ENCODE results near the gene ABLIM1.

Gene ABLIM1

DNA sequence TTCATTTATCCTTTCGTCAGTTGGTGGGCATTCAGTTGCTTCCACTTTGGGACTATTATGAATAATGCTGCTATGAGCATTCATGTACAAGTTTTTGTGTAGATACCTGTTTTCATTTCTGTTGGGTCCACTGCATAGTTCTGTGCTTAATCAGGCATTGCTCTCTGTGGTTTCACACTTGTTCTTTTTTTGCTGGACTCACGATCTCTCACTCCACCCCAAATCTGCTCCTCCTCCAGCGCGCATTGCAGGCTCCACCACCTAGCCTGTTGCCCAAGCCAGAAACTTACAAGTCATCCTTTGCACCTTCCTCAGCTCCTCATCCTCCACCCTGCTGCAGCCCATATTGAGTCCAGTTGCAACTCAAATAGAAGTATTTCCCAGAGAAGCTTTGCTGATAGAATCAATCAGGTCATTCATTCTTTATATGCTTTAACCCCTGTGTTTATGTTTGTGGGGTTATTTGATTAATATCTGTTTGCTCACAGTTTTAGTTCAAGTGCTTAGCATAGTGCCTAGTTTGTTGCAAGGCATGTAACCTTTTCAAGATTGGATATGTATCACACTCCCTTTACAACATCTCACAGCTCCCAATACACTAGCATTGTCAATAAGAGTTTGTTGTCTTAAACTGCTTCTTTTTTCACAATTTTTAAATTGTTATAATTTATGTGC is 237.1 kb downstream of the ABLIM1 start:
- POLR2A ChIA-PET: no interaction called here
- TF ChIP-seq LEF1 (IDR thresholded peaks at IDR 0.05; ENCODE audit: borderline replicate concordance) (no peak), CTBP1 (IDR thresholded peaks at IDR 0.05; ENCODE audit: borderline replicate concordance) (no peak), SP1 (IDR thresholded peaks at IDR 0.05) (no peak), BHLHE40 (IDR thresholded peaks at IDR 0.05; ENCODE audit: borderline replicate concordance) (no peak), FOXA1 (IDR thresholded peaks at IDR 0.05) (no peak), TARDBP (IDR thresholded peaks at IDR 0.05) (no peak), ZNF384 (IDR thresholded peaks at IDR 0.05) (no peak)
- TF ChIP-seq, protein P1, sequence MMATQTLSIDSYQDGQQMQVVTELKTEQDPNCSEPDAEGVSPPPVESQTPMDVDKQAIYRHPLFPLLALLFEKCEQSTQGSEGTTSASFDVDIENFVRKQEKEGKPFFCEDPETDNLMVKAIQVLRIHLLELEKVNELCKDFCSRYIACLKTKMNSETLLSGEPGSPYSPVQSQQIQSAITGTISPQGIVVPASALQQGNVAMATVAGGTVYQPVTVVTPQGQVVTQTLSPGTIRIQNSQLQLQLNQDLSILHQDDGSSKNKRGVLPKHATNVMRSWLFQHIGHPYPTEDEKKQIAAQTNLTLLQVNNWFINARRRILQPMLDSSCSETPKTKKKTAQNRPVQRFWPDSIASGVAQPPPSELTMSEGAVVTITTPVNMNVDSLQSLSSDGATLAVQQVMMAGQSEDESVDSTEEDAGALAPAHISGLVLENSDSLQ (IDR thresholded peaks at IDR 0.05): no peak
- DNase-seq (ENCODE audit: extremely low spot score): no peak
- CTCF ChIA-PET: no interaction called here

DNA sequence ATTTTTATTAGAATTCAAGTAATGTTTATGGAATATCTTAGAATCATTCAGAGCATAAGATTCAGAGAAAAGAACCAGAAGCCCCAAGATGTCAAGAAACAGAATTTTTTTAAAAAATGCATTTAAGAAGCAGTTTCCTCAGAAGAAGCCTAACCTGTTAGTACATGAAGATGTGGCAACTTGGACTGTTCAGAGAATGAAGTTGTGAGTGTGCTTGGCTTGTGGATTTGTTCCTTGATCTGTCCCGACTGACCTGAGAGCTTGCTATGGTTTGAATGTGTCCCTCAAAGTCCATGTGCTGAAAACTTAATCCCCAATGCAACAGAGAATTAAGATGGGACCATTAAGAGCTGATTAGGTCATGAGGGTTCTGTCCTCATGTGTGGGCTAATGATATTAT is 240.0 kb downstream of the ABLIM1 start:
- POLR2A ChIA-PET: no interaction called here
- no peak for TF ChIP-seq HDGF (IDR thresholded peaks at IDR 0.05; ENCODE audit: borderline replicate concordance)
- no peak for TF ChIP-seq BHLHE40 (IDR thresholded peaks at IDR 0.05; ENCODE audit: borderline replicate concordance)
- TF ChIP-seq, protein P1 (IDR thresholded peaks at IDR 0.05): no peak
- no peak for TF ChIP-seq FOXK2 (IDR thresholded peaks at IDR 0.05)
- TF ChIP-seq L3MBTL2 (conservative IDR thresholded peaks at IDR 0.05): no peak
- no peak for TF ChIP-seq ARNT (IDR thresholded peaks at IDR 0.05)
- no peak for TF ChIP-seq SUZ12 (IDR thresholded peaks at IDR 0.05)
- TF ChIP-seq ZNF384 (IDR thresholded peaks at IDR 0.05): no peak
- no peak for TF ChIP-seq LEF1 (IDR thresholded peaks at IDR 0.05; ENCODE audit: borderline replicate concordance)
- TF ChIP-seq TARDBP (IDR thresholded peaks at IDR 0.05): no peak
- TF ChIP-seq ELF4 (IDR thresholded peaks at IDR 0.05): no peak
- TF ChIP-seq FOXA1 (IDR thresholded peaks at IDR 0.05): no peak
- no peak for TF ChIP-seq NFRKB (IDR thresholded peaks at IDR 0.05)
- TF ChIP-seq SP1 (IDR thresholded peaks at IDR 0.05): no peak
- no peak for TF ChIP-seq FOXM1 (IDR thresholded peaks at IDR 0.05; ENCODE audit: borderline replicate concordance)
- TF ChIP-seq CTBP1 (IDR thresholded peaks at IDR 0.05; ENCODE audit: borderline replicate concordance): no peak
- DNase-seq (ENCODE audit: extremely low spot score): no peak
- CTCF ChIA-PET: no interaction called here

GRCh38 chr10:114412907-114413797 is 244.9 kb downstream of the ABLIM1 start:
- no peak for DNase-seq (ENCODE audit: extremely low spot score)
- CTCF ChIA-PET: no interaction called here
- TF ChIP-seq LEF1 (IDR thresholded peaks at IDR 0.05; ENCODE audit: borderline replicate concordance): no peak
- POLR2A ChIA-PET: no interaction called here

- no peak for DNase-seq (ENCODE audit: extremely low spot score)
- POLR2A ChIA-PET: no interaction called here
- CTCF ChIA-PET: interaction anchor here (0.7 kb wide), 1 partner anchor 13 kb away, joined by 3 read pairs; no protein-coding TSS in a partner anchor
- TF ChIP-seq ARNT (IDR thresholded peaks at IDR 0.05) (no peak), TARDBP (IDR thresholded peaks at IDR 0.05) (no peak), LEF1 (IDR thresholded peaks at IDR 0.05; ENCODE audit: borderline replicate concordance) (no peak), BHLHE40 (IDR thresholded peaks at IDR 0.05; ENCODE audit: borderline replicate concordance) (no peak), SP1 (IDR thresholded peaks at IDR 0.05) (no peak), HDGF (IDR thresholded peaks at IDR 0.05; ENCODE audit: borderline replicate concordance) (no peak), SUZ12 (IDR thresholded peaks at IDR 0.05) (no peak), FOXA1 (IDR thresholded peaks at IDR 0.05) (no peak), NFRKB (IDR thresholded peaks at IDR 0.05) (no peak), FOXM1 (IDR thresholded peaks at IDR 0.05; ENCODE audit: borderline replicate concordance) (no peak), CTBP1 (IDR thresholded peaks at IDR 0.05; ENCODE audit: borderline replicate concordance) (no peak), FOXK2 (IDR thresholded peaks at IDR 0.05) (no peak)
Measured at GRCh38 chr10:114408968-114409444, 249.1 kb downstream of the ABLIM1 start.

DNA sequence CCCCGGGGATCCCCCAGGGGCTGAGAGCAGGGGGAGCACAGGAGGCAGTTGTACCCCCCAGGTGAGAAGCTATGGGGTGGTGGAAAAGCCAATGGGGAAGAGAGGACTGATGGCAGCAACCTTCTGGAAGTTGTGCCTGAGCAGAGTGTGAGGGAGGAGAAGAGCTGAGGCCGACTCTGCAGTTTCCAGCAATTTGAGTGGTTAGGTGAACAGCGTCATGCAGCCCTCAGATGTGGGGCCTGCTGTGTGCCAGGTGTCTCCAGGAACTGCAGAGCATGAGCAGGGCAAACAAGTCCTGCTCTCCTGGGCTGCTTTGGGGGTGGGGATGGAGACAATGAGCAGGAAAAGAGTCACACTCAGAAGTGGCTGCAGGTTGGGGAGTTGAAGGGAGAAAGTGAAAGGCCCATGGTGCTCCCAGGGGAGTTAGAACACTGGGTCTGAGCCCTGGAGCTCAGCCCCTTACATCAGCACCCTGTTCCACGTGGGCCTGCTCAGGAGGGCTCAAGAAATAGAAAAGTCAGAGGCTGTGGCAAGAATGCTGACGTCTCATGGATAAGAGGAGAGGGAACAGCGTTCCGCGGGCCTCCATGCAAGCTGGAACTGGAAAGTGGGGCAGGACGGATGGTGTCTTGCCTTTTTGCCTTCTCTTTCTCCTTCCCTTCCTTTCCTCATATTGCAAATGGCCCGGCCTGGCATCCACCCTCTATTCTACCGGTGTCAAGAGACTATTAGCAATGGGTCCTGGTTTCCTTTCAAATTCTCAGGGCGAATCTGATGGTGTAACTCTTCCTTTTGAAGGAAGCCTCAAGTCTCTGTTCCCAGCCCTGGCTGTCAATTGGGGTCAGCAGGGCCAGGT is 249.7 kb downstream of the ABLIM1 start:
- CTCF ChIA-PET: interaction anchor here (0.7 kb wide), 1 partner anchor 14 kb away, joined by 3 read pairs; no protein-coding TSS in a partner anchor
- TF ChIP-seq ZNF384 (IDR thresholded peaks at IDR 0.05) (no peak), ARNT (IDR thresholded peaks at IDR 0.05) (no peak), CTBP1 (IDR thresholded peaks at IDR 0.05; ENCODE audit: borderline replicate concordance) (no peak), BHLHE40 (IDR thresholded peaks at IDR 0.05; ENCODE audit: borderline replicate concordance) (no peak), TARDBP (IDR thresholded peaks at IDR 0.05) (no peak), LEF1 (IDR thresholded peaks at IDR 0.05; ENCODE audit: borderline replicate concordance) (no peak), HDGF (IDR thresholded peaks at IDR 0.05; ENCODE audit: borderline replicate concordance) (no peak), SUZ12 (IDR thresholded peaks at IDR 0.05) (no peak)
- no peak for DNase-seq (ENCODE audit: extremely low spot score)
- POLR2A ChIA-PET: no interaction called here

DNA sequence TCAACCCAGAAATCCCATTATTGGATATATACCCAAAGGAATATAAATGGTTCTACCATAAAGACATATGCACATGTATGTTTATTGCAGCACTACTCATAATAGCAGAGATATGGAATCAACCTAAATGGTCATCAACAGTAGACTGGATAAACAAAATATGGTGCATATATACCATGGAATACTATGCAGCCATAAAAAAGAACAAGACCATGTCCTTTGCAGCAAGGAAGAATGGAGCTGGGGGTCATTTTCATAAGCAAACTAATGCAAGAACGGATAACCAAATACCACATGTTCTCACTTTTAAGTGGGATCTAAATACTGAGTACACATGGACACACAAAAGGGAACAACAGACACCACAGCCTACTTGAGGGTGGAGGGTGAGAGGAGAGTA is 251.6 kb downstream of the ABLIM1 start:
- ChIA-PET POLR2A (no interaction called here), CTCF (no interaction called here)

More for the DNA sequence above, 251.6 kb downstream of the ABLIM1 start:
- no peak for DNase-seq (ENCODE audit: extremely low spot score)
- TF ChIP-seq HDGF (IDR thresholded peaks at IDR 0.05; ENCODE audit: borderline replicate concordance) (no peak), FOXA1 (IDR thresholded peaks at IDR 0.05) (no peak), SP1 (IDR thresholded peaks at IDR 0.05) (no peak), L3MBTL2 (conservative IDR thresholded peaks at IDR 0.05) (no peak), BHLHE40 (IDR thresholded peaks at IDR 0.05; ENCODE audit: borderline replicate concordance) (no peak), CTBP1 (IDR thresholded peaks at IDR 0.05; ENCODE audit: borderline replicate concordance) (no peak), FOXK2 (IDR thresholded peaks at IDR 0.05) (no peak), FOXM1 (IDR thresholded peaks at IDR 0.05; ENCODE audit: borderline replicate concordance) (no peak), LEF1 (IDR thresholded peaks at IDR 0.05; ENCODE audit: borderline replicate concordance) (no peak), TARDBP (IDR thresholded peaks at IDR 0.05) (no peak), ELF4 (IDR thresholded peaks at IDR 0.05) (no peak), ARNT (IDR thresholded peaks at IDR 0.05) (no peak), ZNF384 (IDR thresholded peaks at IDR 0.05) (no peak), SUZ12 (IDR thresholded peaks at IDR 0.05) (no peak), NFRKB (IDR thresholded peaks at IDR 0.05) (no peak)
- TF ChIP-seq, protein P1 (IDR thresholded peaks at IDR 0.05): no peak

Measured in HEK293T (cell line).